GM12891 (cell line): ENCODE data around the gene CAMK1D.

Experiments used
- PAX5 ChIP-seq: IDR thresholded peaks from 2 replicates; pipeline ENCODE4 v1.6.1; 2011; ENCODE audit warnings: low read length, moderate library complexity, mild to moderate bottlenecking; ENCODE audit not compliant: insufficient read depth, severe bottlenecking
- POLR2A ChIP-seq: IDR thresholded peaks from 2 replicates; pipeline ENCODE4 v1.6.1; 2011; ENCODE audit warnings: low read depth, low read length, control low read depth
- POLR2AphosphoS5 ChIP-seq: IDR thresholded peaks from 2 replicates; pipeline ENCODE4 v1.6.1; 2011; ENCODE audit warnings: low read depth, low read length, control low read depth
- POU2F2 ChIP-seq: IDR thresholded peaks from 2 replicates; pipeline ENCODE4 v1.6.1; 2011; ENCODE audit warnings: low read depth, mild to moderate bottlenecking, control low read depth, low read length, moderate library complexity
- SPI1 ChIP-seq: IDR thresholded peaks from 2 replicates; pipeline ENCODE4 v1.6.1; 2011; ENCODE audit warnings: low read depth, low read length, control low read depth
- TAF1 ChIP-seq: IDR thresholded peaks from 2 replicates; pipeline ENCODE4 v1.6.1; 2011; ENCODE audit warnings: low read depth, low read length, control low read depth

- TF ChIP-seq POLR2A (no peak), TAF1 (no peak), POLR2AphosphoS5 (no peak), PAX5 (no peak), SPI1 (no peak), POU2F2 (no peak)
Observed at GRCh38 chr10:12780634-12781601, 431.6 kb downstream of the CAMK1D start.
